ENCODE results near the gene ZNF580.

The ZNF580 gene

GRCh38 chr19:55606817-55607216 lies 34.0 kb upstream of the ZNF580 start:
- DNase-seq, result no peak

DNA sequence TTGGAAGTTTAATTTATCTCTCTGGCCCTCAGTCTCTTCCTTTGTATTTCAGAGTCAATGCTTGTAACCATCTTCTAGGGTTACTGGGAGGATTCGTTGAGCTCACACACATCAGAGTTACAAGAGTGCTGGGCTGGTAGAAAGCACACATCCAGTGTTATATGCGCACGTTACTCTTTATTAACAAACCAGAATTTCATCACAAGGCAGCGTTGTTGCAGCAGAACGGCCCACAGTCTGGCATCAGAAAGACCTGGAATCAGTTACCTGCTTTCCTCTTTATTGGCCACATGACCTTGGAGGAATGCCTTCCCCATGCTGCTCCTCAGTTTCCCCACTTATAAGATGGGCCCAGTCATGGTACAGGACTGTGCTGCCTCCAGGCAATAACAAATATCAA lies 31.5 kb upstream of the ZNF580 start:
- DNase-seq, result no peak

- no peak for DNase-seq
Observed at GRCh38 chr19:55611300-55611982, 29.4 kb upstream of the ZNF580 start.

GRCh38 chr19:55611983-55612645 lies 28.7 kb upstream of the ZNF580 start:
- no peak for DNase-seq

DNA sequence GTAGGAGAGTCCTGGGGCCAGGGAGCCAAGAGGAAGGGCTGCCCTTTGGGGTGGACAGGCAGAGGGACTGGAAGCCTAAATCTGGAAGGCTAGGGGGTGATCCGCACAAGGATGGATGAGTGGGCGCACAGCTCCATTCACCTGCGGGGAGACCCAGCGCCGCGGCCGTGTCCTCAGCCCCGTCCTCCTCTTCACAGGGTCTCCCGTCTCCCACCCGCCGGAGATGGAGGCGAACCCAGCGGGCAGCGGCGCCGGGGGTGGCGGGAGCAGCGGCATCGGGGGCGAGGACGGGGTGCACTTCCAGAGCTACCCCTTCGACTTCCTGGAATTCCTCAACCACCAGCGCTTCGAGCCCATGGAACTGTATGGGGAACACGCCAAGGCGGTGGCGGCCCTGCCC lies 27.4 kb upstream of the ZNF580 start:
- no peak for DNase-seq

- no peak for DNase-seq
Observed at GRCh38 chr19:55613930-55614710, 26.7 kb upstream of the ZNF580 start.

- DNase-seq, result no peak
Observed at GRCh38 chr19:55614711-55615542, 25.9 kb upstream of the ZNF580 start.

GRCh38 chr19:55615543-55616394 lies 25.0 kb upstream of the ZNF580 start:
- DNase-seq, result no peak

DNA sequence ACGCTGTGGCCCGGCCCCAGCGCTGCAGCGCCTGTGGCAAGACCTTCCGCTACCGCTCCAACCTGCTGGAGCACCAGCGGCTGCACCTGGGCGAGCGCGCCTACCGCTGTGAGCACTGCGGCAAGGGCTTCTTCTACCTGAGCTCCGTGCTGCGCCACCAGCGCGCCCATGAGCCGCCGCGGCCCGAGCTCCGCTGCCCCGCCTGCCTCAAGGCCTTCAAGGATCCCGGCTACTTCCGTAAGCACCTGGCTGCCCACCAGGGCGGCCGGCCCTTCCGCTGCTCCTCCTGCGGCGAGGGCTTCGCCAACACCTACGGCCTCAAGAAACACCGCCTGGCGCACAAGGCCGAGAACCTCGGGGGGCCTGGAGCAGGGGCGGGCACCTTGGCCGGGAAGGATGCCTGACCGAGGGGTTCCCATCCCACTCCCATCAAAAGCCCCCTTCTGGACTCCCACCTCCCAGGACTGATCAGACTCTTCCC lies 24.4 kb upstream of the ZNF580 start:
- no peak for DNase-seq

DNA sequence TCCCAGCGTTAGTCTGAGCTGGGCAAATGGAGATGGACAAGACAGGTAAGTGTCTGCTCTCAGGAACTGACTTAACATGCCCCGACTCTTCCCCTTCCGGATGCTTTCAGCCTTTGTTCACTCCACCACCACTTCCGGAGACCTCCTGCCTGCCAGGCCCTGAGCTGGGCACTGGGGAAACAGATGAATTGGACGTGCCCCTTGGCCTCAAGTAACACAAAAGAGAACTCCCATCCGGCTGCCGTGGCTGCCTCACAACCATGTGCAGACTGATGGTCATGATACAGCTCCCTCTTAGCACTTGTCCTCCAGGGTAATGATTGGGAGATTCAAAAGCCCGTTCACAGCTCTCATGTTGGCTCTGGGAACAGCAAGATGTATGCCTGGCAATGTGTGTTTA lies 23.4 kb upstream of the ZNF580 start:
- DNase-seq, result no peak

DNA sequence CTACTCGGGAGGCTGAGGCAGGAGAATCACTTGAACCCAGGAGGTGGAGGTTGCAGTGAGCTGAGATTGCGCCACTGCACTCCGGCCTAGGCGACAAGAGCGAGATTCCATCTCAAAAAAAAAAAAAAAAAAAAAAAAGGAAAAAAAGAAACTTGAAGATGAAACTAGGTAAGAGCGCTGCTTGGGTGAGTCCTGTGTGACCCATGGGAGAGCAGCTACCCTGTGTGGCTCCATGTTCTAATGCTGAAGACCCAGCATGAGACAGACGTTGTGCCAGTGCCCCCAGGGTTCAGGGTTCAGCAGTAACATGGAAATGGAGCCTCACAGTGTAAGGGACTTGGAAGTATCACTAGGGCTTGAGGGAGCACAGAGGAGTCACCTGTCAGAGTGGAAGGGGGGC lies 22.4 kb upstream of the ZNF580 start:
- no peak for DNase-seq

- no peak for DNase-seq
Observed at GRCh38 chr19:55619286-55619685, 21.5 kb upstream of the ZNF580 start.

- peak; percentile 87 to 89 for DNase-seq
Observed at GRCh38 chr19:55620410-55621204, 20.2 kb upstream of the ZNF580 start.

GRCh38 chr19:55621205-55621672 lies 19.6 kb upstream of the ZNF580 start:
- DNase-seq, result no peak

- no peak for DNase-seq
Observed at GRCh38 chr19:55621673-55622231, 19.1 kb upstream of the ZNF580 start.

GRCh38 chr19:55622242-55622969 lies 18.4 kb upstream of the ZNF580 start:
- no peak for DNase-seq

- DNase-seq, result no peak
Observed at GRCh38 chr19:55623130-55623529, 17.7 kb upstream of the ZNF580 start.

- no peak for DNase-seq
Observed at GRCh38 chr19:55623561-55623960, 17.2 kb upstream of the ZNF580 start.

- peak; percentile 80 to 82 for DNase-seq
Observed at GRCh38 chr19:55624109-55625003, 16.4 kb upstream of the ZNF580 start, which contains the start of gene ZNF784. Gene ZNF784 (minus strand): TSS chr19:55624566. CDS start chr19:55624561, 5 bp downstream.
